ENCODE measurements around the gene NUDT5. TPM values are rescaled to one million over a fixed set of nuclear protein-coding genes. Genes with fewer than 3 reads are reported as not detected.

Gene NUDT5
- total and polyA plus RNA-seq, 2 donors (not counting 1 experiment from before 2014, with no cell fraction given), result 25.9 to 39.9 TPM

DNA sequence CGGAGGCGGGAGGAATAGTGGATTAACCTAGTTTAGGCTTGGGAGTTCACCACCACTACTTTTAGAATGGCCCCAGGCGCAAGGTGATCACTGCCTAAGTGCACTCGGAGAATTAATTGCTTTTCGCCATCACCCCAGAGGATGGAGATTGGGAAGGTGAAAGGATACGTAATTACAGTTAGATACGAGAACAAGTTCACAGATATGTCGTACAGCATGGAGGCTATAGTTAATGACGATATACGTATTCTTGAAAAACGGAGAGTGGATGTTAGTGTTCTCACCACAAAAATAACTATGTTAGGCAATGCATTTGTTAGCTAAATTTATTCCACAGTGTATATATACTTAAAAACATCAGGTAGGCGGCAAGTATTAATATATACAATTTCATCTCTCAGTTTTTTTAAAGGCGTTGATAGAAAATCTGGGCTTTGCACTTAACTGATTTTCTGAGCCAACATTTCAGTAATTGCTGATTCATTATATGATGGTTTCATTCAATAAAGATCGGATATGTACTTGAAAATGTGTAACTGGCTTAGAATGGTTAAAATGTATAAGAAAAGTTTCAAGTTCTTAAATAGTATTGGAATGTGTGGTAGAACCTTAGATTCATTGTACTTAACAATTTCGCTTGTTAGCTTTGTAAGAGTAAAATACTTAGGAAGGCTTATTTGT, 980 bp upstream of the NUDT5 start:
- H3K27me3 ChIP-seq (replicated peaks in 1 of 4; ENCODE audit: control extremely low read depth in 1 of 4, control insufficient read depth in 3 of 4, insufficient read depth in 4 of 4, low read length in 3 of 4), result no peaks in the 10 kb centered on the region
- H3K4me3 Mint-ChIP-seq, result peak overlapping the region; percentile 93
- peak overlapping the region; percentile 98 for H2AFZ ChIP-seq (ENCODE audit: insufficient read depth, low read depth, low read length, poor library complexity, severe bottlenecking)
- peaks cover 27% of the 10 kb centered on the region for H4K20me1 ChIP-seq (ENCODE audit: control insufficient read depth, insufficient read depth, low read length, poor library complexity, severe bottlenecking)
- H3K4me1 ChIP-seq (ENCODE audit: control insufficient read depth in 2 of 2, insufficient read depth in 2 of 2, low read length in 2 of 2), result peaks cover 18 to 24% of the 10 kb centered on the region in 2 donors
- TF ChIP-seq, protein P1, sequence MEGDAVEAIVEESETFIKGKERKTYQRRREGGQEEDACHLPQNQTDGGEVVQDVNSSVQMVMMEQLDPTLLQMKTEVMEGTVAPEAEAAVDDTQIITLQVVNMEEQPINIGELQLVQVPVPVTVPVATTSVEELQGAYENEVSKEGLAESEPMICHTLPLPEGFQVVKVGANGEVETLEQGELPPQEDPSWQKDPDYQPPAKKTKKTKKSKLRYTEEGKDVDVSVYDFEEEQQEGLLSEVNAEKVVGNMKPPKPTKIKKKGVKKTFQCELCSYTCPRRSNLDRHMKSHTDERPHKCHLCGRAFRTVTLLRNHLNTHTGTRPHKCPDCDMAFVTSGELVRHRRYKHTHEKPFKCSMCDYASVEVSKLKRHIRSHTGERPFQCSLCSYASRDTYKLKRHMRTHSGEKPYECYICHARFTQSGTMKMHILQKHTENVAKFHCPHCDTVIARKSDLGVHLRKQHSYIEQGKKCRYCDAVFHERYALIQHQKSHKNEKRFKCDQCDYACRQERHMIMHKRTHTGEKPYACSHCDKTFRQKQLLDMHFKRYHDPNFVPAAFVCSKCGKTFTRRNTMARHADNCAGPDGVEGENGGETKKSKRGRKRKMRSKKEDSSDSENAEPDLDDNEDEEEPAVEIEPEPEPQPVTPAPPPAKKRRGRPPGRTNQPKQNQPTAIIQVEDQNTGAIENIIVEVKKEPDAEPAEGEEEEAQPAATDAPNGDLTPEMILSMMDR (IDR thresholded peaks at IDR 0.05), result no peak
- TF ChIP-seq EZH2 (IDR thresholded peaks at IDR 0.05; ENCODE audit: borderline replicate concordance, insufficient read depth, low read depth, low read length, poor library complexity, severe bottlenecking), result no peak
- no peaks in the 10 kb centered on the region for H3K9me3 Mint-ChIP-seq (ENCODE audit: insufficient read depth)
- intact Hi-C loops (cut with micrococcal nuclease), result loop anchor here (1.0 to 2.0 kb wide), 2 partner anchors 46 to 153 kb away; partner anchors contain the start of gene CAMK1D
- peaks cover 48% of the 10 kb centered on the region for H3K4me1 Mint-ChIP-seq
- ChIA-PET POLR2A (no interaction called here), CTCF (interaction anchor here (0.7 to 2.4 kb wide), 10 partner anchors 19 to 516 kb away, joined by 3 to 24 read pairs (median 5); partner anchors contain the start of gene UPF2)
- H3K27me3 Mint-ChIP-seq, result no peaks in the 10 kb centered on the region
- ATAC-seq (ENCODE audit: low read depth) (no peak), DNase-seq (no peak)
- H3K36me3 ChIP-seq (replicated peaks in 1 of 2; ENCODE audit: control extremely low read depth in 1 of 2, control insufficient read depth in 1 of 2, extremely low read depth in 1 of 2, insufficient read depth in 2 of 2, low read length in 1 of 2), result peaks cover 3 to 23% of the 10 kb centered on the region in 2 experiments
- H3K27ac Mint-ChIP-seq, result peak overlapping the region; percentile 99
- H3K4me2 ChIP-seq (replicated peaks; ENCODE audit: low read depth, low read length, poor library complexity, severe bottlenecking), result peak overlapping the region; percentile 85
- peaks cover 92% of the 10 kb centered on the region for H3K79me2 ChIP-seq (ENCODE audit: control insufficient read depth, insufficient read depth, low read length)
- peak overlapping the region; percentile 90 for H3K9ac ChIP-seq (ENCODE audit: low read length)
- WGBS (ENCODE audit: insufficient coverage), result 0% methylated on average over 3 of the region's 15 CpGs
- peak overlapping the region; percentile 87 to 97 (median 95) for H3K4me3 ChIP-seq (ENCODE audit: control extremely low read depth in 1 of 5, extremely low read depth in 1 of 5, insufficient read depth in 1 of 5, low read depth in 2 of 5, low read length in 4 of 5)
- no peaks in the 10 kb centered on the region for H3K9me3 ChIP-seq (ENCODE audit: control extremely low read depth in 1 of 3, control insufficient read depth in 2 of 3, insufficient read depth in 1 of 3, low read length in 2 of 3)
- H3K27ac ChIP-seq (ENCODE audit: low read length in 2 of 2), result peak overlapping the region; percentile 91 to 94

DNA sequence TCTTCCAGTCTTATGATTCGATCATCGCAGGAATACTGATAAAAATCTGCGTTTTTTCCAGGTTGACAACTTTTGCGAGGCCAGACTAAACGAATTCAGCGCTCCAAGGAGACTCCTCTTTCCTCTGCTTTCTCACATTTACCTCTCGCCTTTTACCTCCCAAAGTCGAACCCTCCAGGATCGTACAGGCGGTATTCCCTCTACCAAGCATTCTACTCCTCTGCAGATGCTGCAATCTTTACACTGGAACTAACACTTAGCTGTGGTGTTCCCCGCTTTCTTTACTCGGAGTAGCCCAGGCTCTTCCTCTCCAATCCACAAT, 449 bp downstream of the NUDT5 start:
- H3K27ac Mint-ChIP-seq, result peak overlapping the region; percentile 99
- H3K4me1 Mint-ChIP-seq, result peaks cover 42% of the 10 kb centered on the region
- Histone ChIP-seq H3K36me3 (replicated peaks in 1 of 2; ENCODE audit: control extremely low read depth in 1 of 2, control insufficient read depth in 1 of 2, extremely low read depth in 1 of 2, insufficient read depth in 2 of 2, low read length in 1 of 2) (peaks cover 0 to 14% of the 10 kb centered on the region in 2 experiments), H3K4me1 (ENCODE audit: control insufficient read depth in 2 of 2, insufficient read depth in 2 of 2, low read length in 2 of 2) (peaks cover 18 to 24% of the 10 kb centered on the region in 2 donors), H3K9me3 (ENCODE audit: control extremely low read depth in 1 of 3, control insufficient read depth in 2 of 3, insufficient read depth in 1 of 3, low read length in 2 of 3) (no peaks in the 10 kb centered on the region), H4K20me1 (ENCODE audit: control insufficient read depth, insufficient read depth, low read length, poor library complexity, severe bottlenecking) (peaks cover 19% of the 10 kb centered on the region), H3K27ac (ENCODE audit: low read length in 2 of 2) (peak overlapping the region; percentile 91 to 94), H3K4me3 (ENCODE audit: control extremely low read depth in 1 of 5, extremely low read depth in 1 of 5, insufficient read depth in 1 of 5, low read depth in 2 of 5, low read length in 4 of 5) (peak overlapping the region; percentile 87 to 97 (median 95)), H2AFZ (ENCODE audit: insufficient read depth, low read depth, low read length, poor library complexity, severe bottlenecking) (peak overlapping the region; percentile 98), H3K79me2 (ENCODE audit: control insufficient read depth, insufficient read depth, low read length) (peaks cover 92% of the 10 kb centered on the region), H3K9ac (ENCODE audit: low read length) (peak overlapping the region; percentile 90), H3K27me3 (replicated peaks in 1 of 4; ENCODE audit: control extremely low read depth in 1 of 4, control insufficient read depth in 3 of 4, insufficient read depth in 4 of 4, low read length in 3 of 4) (no peaks in the 10 kb centered on the region), H3K4me2 (replicated peaks; ENCODE audit: low read depth, low read length, poor library complexity, severe bottlenecking) (peak overlapping the region; percentile 85)
- 0% methylated on average over 12 of the region's 12 CpGs for WGBS (ENCODE audit: insufficient coverage)
- H3K4me3 Mint-ChIP-seq, result peak overlapping the region; percentile 93
- TF ChIP-seq, protein P1 (IDR thresholded peaks at IDR 0.05), result no peak
- TF ChIP-seq EZH2 (IDR thresholded peaks at IDR 0.05; ENCODE audit: borderline replicate concordance, insufficient read depth, low read depth, low read length, poor library complexity, severe bottlenecking), result no peak
- no peaks in the 10 kb centered on the region for H3K9me3 Mint-ChIP-seq (ENCODE audit: insufficient read depth)
- DNase-seq (no peak), ATAC-seq (ENCODE audit: low read depth) (peak; percentile 2)
- POLR2A ChIA-PET, result interaction anchor here (0.6 to 1.3 kb wide), 4 partner anchors 69 to 152 kb away, joined by 3 to 6 read pairs (median 4); partner anchors contain the start of gene UPF2
- CTCF ChIA-PET, result interaction anchor here (0.9 to 2.4 kb wide), 11 partner anchors 21 to 518 kb away, joined by 3 to 24 read pairs (median 5); partner anchors contain the start of gene UPF2
- H3K27me3 Mint-ChIP-seq, result no peaks in the 10 kb centered on the region
- intact Hi-C loops (cut with micrococcal nuclease), result loop anchor here (1.0 to 2.0 kb wide), 5 partner anchors 19 to 516 kb away; no protein-coding TSS in a partner anchor
